Stimulated activated CD8-positive, alpha-beta memory T cell treated with anti-CD3 and anti-CD28 coated beads, Interleukin-15, amount 100 ng/mL, for 1 hour (primary cell): ENCODE data around the gene MZF1.

ENCODE experiments used
- DNase-seq: peaks from one replicate; pipeline ENCODE4 v3.0.0-alpha.2; 2020; ENCODE audit warnings: low read depth

MZF1 gene

DNA sequence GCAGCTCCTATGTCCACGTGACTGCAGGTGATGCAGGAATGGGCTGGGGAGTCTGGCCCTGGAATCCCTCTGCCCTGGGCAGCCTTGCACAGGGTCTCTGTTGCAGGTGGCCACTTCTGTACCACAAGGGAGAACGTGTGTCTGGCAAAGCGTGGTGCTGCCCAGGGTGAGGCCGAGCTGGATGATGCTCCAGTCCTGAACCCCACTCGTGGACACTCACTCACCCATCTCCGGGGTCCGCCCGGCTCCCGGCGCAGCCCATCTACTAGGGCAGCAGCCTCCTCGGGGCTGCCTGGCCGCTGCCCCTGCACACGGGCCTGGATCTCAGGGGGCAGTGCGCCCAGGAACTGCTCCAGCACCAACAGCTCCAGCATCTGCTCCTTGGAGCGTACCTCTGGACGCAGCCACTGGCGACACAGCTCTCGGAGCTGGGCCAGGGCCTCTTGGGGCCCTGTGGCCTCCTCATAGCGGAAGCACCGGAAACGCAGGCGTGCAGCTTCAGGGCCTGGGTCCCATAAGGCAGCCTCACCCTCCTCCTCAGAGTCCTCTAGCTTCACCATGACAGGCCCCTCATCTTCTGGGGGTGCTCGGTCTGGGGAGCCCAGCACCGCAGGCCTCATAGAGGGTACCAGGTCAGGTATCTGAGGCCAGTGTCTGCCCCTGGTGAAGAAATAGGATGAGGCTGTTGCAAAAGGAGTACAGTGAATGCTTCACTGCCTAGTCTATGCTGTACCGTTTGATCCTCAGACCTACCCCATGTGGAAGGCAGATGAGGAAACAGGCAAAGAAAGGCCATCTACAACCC is 2.2 kb downstream of the MZF1 start:
- no peak for DNase-seq

DNA sequence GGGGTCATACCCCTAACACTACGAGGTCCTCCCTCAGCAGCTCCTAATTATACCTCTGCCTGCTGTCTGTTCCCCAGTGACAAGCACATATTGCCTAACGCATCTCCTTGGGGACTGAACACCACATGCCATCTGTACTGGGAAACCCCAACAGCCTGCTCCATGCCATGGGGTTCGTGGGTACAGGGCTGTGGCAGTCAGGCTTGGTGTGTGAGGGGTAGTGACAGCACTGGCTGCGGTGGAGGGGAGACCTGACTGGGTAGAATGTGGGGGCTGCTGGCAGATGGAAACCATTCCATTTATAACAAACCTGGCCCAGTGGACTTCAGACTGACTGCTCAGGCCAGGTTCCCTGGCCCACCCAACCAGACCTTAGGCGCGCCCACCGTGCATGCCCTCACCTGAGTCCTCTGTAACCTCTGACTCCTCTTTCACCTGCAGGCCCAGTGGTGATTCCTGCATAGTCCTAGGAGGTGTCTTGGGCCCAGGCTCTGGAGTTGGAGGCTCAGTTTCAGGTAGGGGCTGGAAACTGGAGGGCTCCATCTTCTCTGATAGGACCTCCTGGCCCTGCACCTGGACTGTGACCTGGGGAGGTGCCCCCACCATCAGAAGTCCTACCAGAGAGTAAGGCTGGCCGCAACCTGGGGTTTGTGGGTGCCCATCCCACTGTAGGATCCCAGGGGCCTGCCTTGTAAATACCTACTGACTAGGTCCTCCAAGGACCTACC is 3.0 kb downstream of the MZF1 start:
- no peak for DNase-seq

DNA sequence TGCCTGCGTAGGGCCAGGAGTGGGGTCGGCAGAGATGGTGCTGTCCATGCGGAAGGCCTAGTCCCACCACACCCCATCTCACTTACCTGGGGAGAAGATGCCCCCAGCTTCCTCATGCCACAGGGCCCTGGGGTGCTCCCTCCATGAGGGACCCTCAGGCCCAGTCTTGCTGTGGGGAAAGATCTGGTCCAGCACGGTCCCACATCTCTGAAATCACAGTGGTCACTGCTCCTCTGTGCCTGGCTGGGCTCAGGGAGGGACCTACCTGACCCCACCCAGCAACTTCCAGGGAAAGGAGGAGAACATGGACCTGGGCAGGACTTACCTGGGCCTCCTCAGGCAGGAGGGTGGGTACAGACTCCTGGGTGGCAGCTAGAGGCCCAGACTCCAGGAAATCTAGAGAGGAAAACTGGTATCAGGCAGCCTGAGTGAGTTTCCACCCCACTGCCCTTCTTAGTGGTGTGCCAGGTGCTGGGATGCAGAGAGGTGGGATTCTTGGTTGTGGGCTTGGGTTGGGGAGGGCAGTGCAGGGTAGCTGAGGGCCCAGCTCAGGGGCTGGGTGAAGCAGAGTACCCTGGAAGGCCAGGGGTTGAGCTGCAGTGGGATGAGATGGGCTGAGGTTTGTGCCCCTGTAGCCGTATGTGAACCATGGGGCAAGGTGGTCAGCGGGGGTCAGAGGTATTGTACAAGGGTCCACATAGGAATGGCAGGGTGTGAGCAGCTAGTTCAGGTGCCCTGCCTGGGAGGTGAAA is 3.8 kb downstream of the MZF1 start:
- DNase-seq: no peak

DNA sequence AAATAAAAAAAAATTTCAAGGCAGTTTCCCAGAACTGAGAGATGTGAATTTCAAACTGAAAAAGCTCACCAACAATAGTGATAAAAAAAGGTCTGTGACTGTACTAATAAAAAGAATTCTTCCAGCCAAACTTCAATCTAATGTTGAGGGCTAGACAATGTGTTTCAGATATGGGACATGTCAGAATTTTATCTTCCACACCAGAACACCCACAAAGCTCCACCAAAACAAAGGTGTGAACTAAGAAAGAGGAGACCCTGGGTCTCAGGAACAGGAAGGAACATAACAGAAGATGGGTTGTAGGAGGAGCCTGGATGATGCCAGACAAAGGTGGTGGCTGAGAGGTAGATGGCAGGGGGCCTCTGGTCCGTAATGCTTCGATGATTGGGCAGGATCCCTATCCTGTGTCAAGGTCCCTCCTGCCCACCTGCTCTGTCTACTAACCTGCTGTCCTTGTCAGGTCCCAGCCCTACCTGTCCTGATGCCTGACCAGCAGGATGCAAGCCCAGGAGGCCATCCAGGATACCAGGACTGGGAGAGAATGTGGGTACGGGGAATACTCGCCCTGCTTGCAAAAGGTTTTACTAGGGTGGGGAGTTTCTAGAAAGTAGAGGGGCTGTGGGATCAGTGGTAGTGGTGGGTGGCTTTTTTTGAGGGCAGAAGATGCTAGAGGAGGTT is 4.5 kb downstream of the MZF1 start:
- no peak for DNase-seq

DNA sequence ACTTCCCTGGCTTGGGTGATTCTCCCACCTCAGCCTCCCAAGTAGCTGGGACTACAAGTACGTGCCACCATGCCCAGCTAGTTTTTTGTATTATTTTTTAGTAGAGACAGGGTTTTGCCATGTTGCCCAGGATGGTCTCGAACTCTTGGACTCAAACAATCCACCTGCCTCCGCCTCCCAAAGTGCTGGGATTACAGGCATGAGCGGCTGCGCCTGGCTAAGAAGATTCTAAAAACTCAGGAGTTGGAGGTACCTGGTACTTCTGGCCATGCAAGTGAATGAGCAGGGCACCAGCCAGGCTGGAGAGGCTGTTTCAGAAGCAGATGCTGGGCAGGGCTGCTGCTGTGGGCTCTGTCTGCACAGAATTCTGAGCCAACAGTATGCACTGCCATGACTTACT is 6.1 kb downstream of the MZF1 start:
- no peak for DNase-seq

DNA sequence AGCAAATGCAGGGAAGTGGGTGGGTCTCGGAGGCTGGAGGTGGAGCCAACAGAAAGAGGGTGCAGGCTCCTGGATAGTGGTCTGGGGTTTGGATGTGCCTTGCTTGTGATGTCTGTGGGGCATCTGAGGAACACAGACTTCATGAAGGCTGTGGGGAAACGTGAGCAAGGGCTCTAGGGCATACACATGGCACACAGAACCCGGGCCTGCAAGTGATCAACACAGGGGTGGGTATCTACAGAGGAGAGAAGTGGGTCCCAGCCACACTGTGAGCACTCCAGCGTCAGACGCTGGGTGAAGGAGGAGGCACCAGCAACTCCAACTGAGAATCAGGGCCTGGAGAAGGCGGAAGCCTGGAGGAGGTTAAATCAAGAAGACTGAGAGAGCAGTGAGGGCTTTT is 9.3 kb downstream of the MZF1 start:
- no peak for DNase-seq

DNA sequence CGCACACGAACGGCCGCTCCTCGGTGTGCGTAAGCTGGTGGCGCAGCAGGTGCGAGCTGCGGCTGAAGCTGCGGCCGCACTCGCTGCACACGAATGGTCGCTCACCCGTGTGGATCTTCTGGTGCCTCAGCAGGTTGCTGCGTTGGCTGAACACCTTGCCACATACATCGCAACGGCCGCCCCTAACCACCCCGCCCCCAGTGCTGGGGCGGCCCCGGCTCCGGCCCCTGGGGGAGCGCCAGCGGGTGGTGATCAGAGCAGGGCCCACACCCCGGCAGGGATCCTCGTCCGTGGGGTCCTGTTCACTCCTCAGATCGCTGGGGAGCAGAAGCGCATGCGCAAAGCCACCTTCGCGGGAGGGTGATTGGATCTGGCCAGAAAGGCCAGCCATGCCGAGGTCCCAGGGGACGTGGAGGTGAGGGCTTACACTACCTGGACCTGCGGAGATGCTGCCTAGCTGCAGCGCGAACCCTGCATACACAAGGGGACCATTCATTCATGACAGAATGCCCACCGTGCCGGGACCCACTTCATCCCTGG is 10.0 kb downstream of the MZF1 start:
- no peak for DNase-seq

DNA sequence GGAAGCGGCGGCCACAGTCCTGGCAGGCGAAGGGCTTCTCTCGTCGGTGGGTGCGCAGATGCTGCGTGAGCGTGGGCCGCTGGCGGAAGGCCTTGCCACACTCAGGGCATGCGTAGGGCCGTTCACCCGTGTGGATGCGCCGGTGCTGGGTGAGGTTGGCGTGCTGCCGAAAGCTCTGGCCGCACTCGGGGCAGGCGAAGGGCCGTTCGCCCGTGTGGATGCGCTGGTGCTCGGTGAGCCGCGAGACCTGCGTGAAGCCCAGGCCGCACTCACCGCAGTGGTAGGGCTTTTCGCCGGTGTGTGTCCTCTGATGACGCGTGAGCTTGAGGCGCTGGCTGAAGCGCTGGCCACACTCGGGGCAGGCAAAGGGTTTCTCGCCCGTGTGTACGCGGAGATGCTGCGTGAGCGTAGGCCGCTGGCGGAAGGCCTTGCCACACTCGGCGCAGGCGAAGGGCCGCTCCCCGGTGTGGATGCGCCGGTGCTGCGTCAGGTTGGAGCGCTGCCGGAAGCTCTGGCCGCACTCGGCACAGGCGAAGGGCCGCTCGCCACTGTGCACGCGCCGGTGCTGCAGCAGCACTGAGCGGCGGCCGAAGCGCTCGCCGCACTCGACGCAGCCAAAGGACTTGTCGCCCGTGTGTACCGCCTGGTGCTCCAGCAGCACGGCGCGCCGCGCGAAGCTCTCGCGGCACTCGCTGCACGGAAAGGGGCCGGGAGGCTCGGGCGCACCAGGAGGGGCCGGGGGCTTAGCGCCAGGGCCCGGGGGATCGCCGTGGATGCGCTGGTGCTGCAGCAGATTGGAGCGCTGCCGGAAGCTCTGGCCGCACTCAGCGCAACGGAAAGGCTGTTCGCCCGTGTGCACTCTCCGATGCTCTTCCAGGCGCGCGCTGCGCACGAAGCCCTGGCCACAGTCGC is 10.8 kb downstream of the MZF1 start:
- no peak for DNase-seq

DNA sequence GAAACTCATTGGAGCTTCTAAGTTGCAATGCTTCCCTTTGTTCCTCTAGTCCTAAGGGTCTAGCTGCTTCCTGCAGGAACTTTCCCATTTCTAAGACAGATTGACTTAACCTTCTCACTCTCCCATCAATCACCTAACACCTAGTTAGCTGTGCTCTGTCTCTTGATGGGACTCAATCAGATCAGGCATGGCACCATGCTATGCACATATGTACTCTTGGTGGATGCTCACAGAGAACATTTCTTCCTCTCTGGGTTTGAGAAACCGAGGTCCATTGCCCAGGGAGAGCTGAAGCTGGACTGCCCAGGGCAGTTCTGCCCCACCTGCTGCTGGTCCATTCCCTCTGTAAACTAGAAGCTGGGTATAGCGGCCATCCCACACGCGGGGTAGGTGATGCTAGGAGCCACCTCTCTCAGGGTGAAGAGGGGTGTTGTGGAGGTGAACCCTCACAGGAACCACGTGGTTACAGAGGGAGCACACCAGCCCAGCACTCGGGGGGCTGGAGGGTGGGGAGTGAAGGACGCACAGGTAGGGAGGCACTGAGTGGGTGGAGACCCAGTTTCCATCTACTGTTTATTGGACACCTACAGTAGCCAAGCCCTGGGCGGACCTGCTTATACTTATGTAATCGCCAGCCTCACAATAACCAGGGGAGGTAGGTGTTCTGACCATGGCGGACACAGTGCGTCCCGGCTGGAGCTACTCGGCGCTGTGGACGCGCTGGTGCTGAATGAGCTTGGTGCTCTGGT is 11.6 kb downstream of the MZF1 start:
- DNase-seq: no peak

DNA sequence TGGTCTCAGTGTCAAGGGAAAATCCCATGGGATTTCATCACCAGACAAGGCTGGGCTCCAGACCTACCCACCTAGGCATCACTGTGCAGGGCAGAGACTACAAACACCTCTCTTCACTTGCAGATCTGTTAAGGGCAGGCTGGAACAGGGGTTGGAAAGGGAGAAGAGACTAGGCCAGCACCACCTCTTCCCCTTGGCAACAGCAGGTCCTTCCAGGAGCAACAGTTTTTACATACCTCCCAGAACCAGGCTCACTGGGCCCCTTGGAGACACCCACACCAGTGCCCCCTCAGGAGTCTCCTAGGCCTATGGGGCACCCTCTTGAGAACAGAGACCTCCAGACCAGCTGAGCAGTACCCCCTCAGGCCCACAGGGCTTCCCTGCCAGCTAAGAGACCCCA is 12.2 kb downstream of the MZF1 start:
- no peak for DNase-seq

DNA sequence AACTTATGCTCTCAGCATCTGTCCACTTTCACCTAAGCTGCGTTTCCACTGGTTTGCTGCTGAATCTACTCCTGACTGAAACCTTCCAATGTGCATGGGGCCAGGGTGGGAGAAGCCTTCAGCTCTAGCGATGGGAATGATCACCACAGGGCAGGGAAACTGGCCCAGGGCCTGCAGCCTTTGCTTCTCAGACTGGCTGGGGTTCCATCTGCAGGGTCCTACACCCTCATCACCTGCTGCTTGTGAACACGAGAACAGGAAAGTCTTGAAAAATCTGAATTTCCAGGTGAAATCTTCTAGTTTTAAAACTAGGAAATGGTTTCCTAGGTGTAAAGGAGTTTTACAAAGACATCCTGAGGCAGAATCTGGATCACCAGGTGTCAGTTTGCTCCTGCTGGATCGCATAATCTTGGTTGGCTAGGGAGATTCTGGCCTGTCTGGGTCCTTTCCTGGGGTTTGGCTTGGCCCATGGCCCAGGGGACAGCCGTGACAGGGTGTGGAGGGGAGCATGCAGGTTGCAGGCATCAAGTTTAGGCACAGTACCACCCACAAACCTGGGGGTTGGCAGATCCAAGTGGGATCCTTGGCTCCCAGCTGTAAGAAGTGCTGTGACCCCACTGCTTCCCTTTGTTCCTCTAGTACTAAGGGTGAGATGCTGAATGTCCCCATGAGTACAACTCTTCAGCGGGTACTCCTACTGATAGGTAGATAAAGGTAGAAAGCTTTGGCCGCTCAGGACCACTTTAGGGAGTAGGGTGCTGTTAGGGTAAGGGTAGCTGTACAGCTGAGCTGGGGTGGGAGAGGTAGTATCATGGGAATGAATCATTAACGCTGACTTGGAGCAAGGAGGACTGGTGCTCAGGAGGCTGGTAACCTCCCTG is 12.9 kb downstream of the MZF1 start:
- DNase-seq: no peak

DNA sequence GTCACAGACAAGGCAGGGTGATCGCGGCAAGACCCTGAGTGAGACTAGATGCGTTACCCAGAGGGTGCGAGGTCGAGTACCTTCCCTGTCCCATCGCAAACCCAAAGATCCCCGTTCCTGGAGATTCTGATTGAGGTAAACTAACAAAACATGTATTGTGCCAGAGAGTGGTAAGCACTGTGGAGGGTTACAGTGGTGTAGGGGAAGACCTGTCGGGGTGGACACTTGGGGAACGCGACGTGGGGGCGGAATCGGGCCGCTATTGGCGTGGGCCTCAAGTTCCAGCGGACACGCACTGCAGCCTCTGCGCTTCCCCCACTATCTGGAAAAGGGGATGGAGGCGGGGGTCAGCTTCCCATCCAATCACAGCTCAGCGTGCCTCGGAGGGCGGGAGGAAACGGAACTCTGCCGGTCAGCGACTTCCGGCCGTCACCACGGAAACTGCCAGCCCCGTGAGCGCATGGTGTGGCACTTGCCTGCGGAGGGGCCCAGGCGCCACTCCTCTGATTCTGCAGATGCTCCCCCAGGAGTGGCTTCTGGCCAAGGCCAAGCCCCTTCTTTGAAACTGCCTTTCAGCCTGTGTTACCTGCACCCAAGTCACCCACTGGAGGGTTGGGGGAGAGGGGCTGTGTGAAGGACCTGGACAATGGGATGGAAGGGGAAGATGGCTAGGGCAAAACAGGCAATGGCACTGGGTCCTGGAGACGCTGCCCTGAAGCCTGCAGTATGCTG is 13.7 kb downstream of the MZF1 start:
- no peak for DNase-seq

DNA sequence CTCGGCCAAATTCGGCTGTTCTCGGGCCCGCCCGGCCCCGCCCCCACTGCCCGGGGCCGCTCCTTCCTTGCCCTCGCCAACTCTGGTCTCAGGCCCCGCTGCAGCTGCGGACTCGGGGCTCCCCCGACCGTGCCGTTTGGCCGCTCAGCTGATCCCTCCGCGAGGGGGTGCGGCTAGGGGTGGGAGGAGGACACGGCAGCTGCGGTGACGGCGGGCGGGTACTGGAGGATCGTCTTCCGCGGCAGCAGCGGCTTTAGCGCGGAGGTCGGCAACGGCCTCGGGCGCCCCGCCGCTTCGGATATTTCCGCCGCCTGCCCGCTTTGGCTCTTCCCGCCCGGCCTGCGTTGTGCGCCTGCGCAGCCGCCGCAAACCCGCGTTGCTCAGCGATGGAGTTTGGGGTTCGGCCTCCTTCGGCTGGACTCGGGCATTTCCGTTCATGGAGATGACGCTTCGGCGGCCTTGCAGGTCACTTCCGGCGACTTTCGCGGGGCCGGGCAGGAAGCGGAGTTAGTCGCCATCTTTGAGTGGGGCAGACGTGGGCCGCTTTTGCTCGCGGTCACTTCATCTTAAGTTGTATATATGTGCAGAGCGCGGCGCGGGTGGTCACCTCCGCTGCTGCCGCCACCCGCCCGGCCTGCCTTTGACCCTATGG is 14.4 kb downstream of the MZF1 start:
- peak; percentile 99 for DNase-seq

DNA sequence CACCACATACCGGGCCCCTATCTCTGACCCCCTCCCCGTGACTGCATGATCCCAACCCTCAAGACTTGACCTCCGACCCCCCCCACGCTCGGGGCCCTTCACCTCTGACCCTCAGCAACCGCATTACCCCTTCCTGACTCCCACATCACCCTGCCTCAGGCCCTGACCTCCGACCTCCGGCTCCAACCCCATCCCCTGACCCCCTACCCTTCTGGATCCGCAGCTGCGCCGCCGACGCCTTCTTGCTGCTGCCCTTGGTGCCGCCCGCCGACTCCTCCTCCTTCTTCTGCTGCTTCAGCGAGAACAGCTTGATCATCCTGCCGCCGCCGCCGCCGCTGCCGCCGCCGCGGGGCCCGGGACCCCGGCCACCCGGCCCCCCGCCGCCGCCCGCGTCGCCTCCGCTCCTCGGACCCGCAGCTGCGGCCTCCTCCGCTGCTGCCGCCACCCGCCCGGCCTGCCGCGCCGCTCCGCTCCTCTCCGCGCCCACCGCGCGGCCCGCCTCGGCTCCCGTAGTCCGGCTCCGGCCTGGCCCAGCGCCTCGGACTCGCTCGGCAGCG is 15.0 kb downstream of the MZF1 start, which contains the start of gene UBE2M:
Gene UBE2M, minus strand, starts transcription at position 546 of the 557 bp plus-strand sequence. Its CDS starts 230 bp downstream, at position 316.
- DNase-seq: no peak

DNA sequence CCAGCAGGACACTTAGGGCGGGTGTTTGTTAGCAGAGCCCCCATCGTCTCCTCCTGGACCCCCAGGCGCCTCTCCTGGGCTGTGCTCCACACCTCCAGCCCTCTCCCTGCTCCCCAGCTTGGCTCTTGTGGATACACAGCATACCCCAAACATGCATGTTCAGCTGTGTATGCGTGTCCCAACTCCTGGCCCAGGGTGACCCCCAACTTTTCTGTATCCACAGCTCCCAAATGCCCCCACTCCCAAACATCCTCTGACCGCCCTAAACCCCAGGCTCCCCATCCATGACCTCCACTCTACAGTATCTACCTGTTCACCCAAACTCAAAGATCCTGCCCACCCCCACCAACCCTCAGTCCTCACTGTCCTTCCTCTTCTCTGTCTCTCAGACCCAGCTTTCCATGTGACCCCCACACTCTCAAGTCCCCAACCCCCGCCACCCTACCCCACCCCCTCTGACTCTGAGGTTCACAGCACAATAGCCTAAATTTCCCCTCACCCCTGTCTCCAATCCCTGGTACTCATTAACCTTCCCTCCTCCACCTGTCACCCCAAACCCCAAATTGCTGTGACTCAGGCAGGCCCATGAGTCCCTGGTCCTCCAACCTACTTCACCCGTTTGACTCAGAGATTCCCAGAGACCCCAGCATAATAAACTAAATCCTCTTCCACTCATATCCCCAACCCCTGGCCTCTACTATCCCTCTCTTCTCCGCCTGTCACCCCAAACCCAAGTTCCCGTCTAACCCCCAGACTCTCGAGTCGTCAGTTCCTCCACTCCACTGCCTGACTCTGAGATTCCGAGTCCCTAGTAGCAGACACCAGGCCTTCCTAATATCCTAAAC is 15.7 kb downstream of the MZF1 start:
- DNase-seq: no peak

DNA sequence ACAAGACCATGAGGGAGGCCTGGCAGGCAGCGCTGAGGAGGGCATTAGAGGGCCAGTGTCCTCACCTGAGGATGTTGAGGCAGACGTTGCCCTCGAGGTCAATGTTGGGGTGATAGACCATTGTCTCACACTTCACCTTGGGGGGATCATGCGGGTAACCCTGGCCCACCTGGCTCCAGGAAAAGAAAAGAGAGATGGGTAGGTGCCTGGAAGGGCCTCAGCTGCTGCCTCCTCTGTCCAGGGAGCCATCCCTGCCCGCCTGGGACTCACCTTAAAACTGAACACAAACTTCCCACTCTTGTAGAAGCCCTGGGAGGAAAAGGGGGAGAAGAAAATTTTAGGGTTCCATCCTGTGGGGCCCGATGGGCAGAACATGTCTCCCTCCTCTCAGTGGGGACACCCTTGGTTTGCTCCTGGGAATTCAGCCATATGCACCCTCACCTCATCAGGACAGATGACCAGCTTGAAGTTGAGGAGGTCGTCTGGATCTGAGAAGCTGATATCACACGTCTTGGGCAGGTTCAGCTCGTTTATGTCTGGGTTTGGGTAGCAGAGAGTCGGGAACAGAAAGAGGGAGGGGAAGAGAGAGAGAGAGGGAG is 16.4 kb downstream of the MZF1 start:
- DNase-seq: no peak
